ENCODE measurements around the gene ZFP36. TPM values are rescaled to one million over a fixed set of nuclear protein-coding genes. Genes with fewer than 3 reads are reported as not detected.
A peak's percentile ranks its signal among the peaks of the same experiment; 100 is the strongest.
"Not testable (repeated sequence)": the region's sequence is repeated elsewhere in the genome, so short reads cannot be mapped to it uniquely, and the experiment has no call there.

ZFP36 gene
- total RNA-seq, 2 experiments from 2014 or later: 69.1 to 69.3 TPM

DNA sequence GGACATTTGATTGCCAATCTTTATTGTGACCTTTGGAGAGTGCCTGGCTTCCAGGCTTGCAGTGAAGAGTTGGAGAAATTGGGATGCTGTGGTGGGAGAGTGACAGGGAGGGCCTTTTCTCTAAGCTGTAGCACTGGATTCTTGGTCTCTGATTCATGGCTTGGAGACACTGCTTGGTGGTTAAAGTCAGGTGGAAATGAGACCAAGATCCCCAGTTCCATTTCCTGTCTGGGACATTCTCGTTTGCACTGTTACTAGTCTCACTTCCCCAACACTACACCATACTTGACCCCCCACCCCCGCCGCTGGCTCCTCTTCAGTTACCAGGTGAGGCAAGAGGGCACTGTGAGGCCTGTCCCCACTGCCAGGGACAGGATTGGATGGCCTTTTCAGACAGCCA, 41.6 kb downstream of the ZFP36 start:
- Mint-ChIP-seq H3K27ac (peak overlapping the region; percentile 100), H3K27me3 (no peaks in the 10 kb centered on the region), H3K9me3 (ENCODE audit: low read depth) (no peaks in the 10 kb centered on the region), H3K4me1 (peaks cover 64% of the 10 kb centered on the region), H3K36me3 (ENCODE audit: low read depth) (peaks cover 63% of the 10 kb centered on the region), H3K4me3 (peak overlapping the region; percentile 100)
- ATAC-seq: no peak
- ChIA-PET CTCF (interaction anchor here (0.6 to 2.3 kb wide), 9 partner anchors 8 to 84 kb away, joined by 3 to 7 read pairs (median 4); partner anchors contain the start of genes EID2B, PLEKHG2 and RPS16), POLR2A (interaction anchor here (0.6 to 1.8 kb wide), 9 partner anchors 12 to 55 kb away, joined by 3 to 5 read pairs (median 4); partner anchors contain the start of gene RPS16)
- intact Hi-C loops (cut with DNase I, micrococcal nuclease): loop anchor here in 1 of 2 experiments (5.0 to 10.0 kb wide), 2 partner anchors 317 to 384 kb away; partner anchors contain the start of gene DYRK1B
- peak; percentile 72 for DNase-seq

DNA sequence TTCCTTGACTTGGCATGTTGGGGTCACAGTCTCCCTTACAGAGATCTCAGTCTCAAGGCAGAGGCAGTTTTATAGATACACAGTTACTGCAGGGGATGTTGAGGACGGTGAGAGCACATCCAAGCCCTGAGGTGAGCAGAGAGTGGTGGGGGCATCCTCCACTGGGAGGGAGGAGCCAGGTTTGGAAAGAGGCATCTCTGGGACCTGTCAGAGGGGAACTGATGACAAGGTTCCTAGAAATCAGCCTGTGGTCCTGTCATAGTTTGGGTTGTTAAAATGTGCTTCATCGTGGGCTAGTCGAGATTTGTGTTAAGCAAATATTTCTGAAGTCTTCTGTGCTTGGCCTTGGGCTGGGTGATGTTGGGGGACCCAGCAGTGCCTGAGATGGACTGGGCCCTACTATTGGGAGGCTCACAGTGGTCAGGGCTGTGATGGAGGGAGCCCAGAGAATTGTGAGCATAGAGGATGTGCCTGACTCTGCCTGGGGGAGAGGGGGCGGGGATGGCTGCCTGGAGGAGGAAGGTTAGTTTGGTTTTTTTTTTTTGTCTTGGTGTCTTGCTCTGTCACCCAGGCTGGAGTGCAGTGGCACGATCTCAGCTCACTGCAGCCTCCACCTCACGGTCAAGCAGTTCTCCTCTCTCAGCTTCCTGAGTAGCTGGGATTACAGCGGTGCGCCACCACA, 42.6 kb downstream of the ZFP36 start:
- ChIA-PET CTCF (interaction anchor here (0.7 to 2.3 kb wide), 4 partner anchors 9 to 327 kb away, joined by 4 to 7 read pairs (median 4); partner anchors contain the start of genes EID2B and RPS16), POLR2A (interaction anchor here (0.6 to 1.8 kb wide), 7 partner anchors 11 to 59 kb away, joined by 3 to 5 read pairs (median 4); partner anchors contain the start of gene RPS16)
- no peaks in the 10 kb centered on the region for H3K27me3 Mint-ChIP-seq
- no peaks in the 10 kb centered on the region for H3K9me3 Mint-ChIP-seq (ENCODE audit: low read depth)
- peaks cover 68% of the 10 kb centered on the region for H3K36me3 Mint-ChIP-seq (ENCODE audit: low read depth)
- H3K4me1 Mint-ChIP-seq: peaks cover 65% of the 10 kb centered on the region
- intact Hi-C loops (cut with DNase I, micrococcal nuclease): loop anchor here in 1 of 2 experiments (5.0 to 10.0 kb wide), 2 partner anchors 316 to 383 kb away; partner anchors contain the start of gene DYRK1B
- DNase-seq: peak; percentile 55
- ATAC-seq: peak; percentile 10
- H3K4me3 Mint-ChIP-seq: peak overlapping the region; percentile 100
- H3K27ac Mint-ChIP-seq: peak overlapping the region; percentile 100

DNA sequence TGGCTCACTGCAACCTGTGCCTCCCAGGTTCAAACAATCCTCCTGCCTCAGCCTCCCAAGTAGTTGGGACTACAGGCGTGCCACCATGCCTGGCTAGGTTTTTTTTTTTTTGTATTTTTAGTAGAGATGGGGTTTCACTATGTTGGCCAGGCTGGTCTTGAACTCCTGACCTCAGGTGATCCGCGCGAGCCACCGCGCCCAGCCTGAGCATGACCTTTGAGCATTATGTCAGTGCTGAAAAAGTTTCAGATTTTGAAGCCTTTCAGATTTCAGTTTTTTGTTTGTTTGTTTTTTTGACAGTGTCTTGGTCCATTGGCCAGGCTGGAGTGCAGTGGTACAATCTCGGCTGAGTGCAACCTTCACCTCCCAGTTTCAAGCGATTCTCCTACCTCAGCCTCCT, 44.6 kb downstream of the ZFP36 start:
- Mint-ChIP-seq H3K4me1 (peaks cover 65% of the 10 kb centered on the region), H3K36me3 (ENCODE audit: low read depth) (peaks cover 62% of the 10 kb centered on the region)
- H3K9me3 Mint-ChIP-seq (ENCODE audit: low read depth); H3K27me3 Mint-ChIP-seq; H3K4me3 Mint-ChIP-seq; H3K27ac Mint-ChIP-seq; POLR2A ChIA-PET; DNase-seq; CTCF ChIA-PET; ATAC-seq; intact Hi-C loops (cut with DNase I, micrococcal nuclease): not testable (repeated sequence)

Small RNA genes within 50 kb of the gene (microRNA-seq; reads per million reads assigned to microRNA genes)
- gene MIR4530 (ENCODE audit: borderline replicate concordance): not detected

Other genes starting within 250 kb of the ZFP36 start
- not detected for gene NCCRP1, start 209.9 kb upstream of the ZFP36 start, total RNA-seq
- not detected for gene SYCN, start 202.6 kb upstream of the ZFP36 start, total RNA-seq
- gene IFNL3, start 161.8 kb upstream of the ZFP36 start, total RNA-seq: under 1 TPM; 0.34 to 0.53 TPM
- not detected for gene IFNL4, start 158.0 kb upstream of the ZFP36 start, total RNA-seq
- not detected for gene IFNL2, start 138.5 kb upstream of the ZFP36 start, total RNA-seq
- gene IFNL1, start 110.4 kb upstream of the ZFP36 start, total RNA-seq: under 1 TPM; 0.50 to 0.51 TPM
- 1 to 10 TPM; 5.3 to 5.4 TPM for gene LRFN1, start 86.0 kb upstream of the ZFP36 start, total RNA-seq
- 100 to 1,000 TPM; 231 to 333 TPM for gene GMFG, start 70.8 kb upstream of the ZFP36 start, total RNA-seq
- gene SAMD4B, start 64.4 kb upstream of the ZFP36 start, total RNA-seq: 10 to 100 TPM; 45.2 to 46.9 TPM
- gene PAF1, start 15.7 kb upstream of the ZFP36 start, total RNA-seq: 10 to 100 TPM; 40.4 to 54.2 TPM
- gene MED29, start 15.5 kb upstream of the ZFP36 start, total RNA-seq: 10 to 100 TPM; 24.0 to 34.6 TPM
- gene PLEKHG2, start 5.8 kb downstream of the ZFP36 start, total RNA-seq: 10 to 100 TPM; 46.0 to 65.5 TPM
- 1,000 to 10,000 TPM; 3,146 to 3,331 TPM for gene RPS16, start 29.1 kb downstream of the ZFP36 start, total RNA-seq
- gene SUPT5H, start 38.7 kb downstream of the ZFP36 start, total RNA-seq: 100 to 1,000 TPM; 157 to 165 TPM
- 100 to 1,000 TPM in 1 of 2 experiments, 10 to 100 TPM in 1; 99.4 to 126 TPM for gene TIMM50, start 74.0 kb downstream of the ZFP36 start, total RNA-seq
- under 1 TPM; 0.72 to 0.94 TPM for gene DLL3, start 92.1 kb downstream of the ZFP36 start, total RNA-seq
- gene SELENOV, start 108.3 kb downstream of the ZFP36 start, total RNA-seq: not detected
- 1 to 10 TPM; 1.4 to 3.5 TPM for gene EID2B, start 126.0 kb downstream of the ZFP36 start, total RNA-seq
- 10 to 100 TPM in 1 of 2 experiments, 1 to 10 TPM in 1; 9.0 to 10.7 TPM for gene EID2, start 133.3 kb downstream of the ZFP36 start, total RNA-seq
- not detected for gene LGALS13, start 195.7 kb downstream of the ZFP36 start, total RNA-seq
- not detected for gene LGALS16, start 249.1 kb downstream of the ZFP36 start, total RNA-seq